Measurements from ENCODE around the gene PRIM2.
"Not testable (repeated sequence)": the region's sequence is repeated elsewhere in the genome, so short reads cannot be mapped to it uniquely, and the experiment has no call there.

PRIM2 gene

DNA sequence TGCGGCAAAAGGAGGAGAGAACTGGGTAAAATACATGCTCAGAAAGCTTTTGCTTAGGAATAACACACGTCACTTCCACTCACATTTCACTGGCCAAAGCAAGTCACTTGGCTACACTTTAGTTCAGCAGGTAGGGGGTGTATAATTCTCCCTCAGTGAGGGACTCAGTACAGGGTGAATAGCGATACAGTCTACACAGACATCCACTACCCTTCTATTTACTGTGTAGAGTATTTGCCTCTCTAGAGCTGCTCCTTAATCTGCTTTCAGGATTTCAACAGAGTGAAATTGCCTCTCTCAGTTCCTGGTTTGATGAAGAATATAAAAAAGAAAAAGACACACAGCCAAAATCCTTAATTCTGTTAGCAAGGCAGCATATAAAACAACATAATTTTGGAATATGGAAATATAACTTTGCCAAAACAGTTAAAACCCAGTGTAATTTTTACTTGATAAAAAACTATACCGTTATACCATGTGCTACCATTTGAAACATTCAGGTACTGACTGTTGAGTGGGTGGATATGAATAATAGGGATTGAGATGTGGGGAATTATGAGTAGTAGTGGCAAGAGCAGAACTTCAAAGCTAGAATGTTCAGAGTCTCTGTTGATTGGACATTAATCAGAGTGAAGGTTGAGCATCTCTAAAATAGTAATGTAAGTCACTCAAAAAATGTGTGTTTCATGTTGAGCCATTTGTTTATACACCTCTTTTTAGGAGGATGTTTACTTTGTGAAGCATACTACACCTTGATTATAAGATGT lies 51.7 kb downstream of the PRIM2 start:
- DNase-seq, result not testable (repeated sequence)

DNA sequence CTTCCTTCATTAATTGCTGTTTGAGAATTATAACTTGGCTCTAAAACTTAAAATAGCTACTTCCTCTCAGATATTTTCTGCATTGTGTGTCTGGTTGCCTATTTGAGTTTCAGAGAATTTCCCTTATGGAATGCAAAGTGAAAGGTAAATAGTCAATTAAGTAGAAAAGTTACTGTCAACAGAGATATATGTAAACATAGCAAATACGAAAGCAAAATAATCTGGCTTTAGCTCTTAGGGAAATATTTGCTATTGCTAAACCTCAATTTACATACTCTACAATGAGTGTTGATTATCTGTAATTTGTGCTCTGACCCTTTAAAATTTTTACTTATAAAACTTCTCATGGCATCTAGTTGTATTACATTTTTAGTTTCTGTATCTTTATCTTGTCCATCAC lies 54.3 kb downstream of the PRIM2 start:
- DNase-seq, result not testable (repeated sequence)

DNA sequence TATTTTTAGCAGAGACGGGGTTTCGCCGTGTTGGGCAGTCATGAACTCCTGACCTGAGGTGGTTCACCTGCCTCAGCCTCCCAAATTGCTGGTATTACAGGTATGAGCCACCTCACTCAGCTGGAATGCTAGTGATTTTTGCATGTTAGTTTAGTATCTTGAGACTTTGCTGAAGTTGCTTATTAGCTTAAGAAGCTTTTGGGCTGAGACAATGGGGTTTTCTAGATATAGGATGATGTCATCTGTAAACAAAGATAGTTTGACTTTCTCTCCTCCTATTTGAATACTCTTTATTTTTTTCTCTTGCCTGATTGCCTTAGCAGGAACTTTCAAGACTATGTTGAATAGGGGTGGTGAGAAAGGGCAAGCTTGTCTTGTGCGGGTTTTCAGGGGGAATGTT lies 57.3 kb downstream of the PRIM2 start:
- DNase-seq, result not testable (repeated sequence)

DNA sequence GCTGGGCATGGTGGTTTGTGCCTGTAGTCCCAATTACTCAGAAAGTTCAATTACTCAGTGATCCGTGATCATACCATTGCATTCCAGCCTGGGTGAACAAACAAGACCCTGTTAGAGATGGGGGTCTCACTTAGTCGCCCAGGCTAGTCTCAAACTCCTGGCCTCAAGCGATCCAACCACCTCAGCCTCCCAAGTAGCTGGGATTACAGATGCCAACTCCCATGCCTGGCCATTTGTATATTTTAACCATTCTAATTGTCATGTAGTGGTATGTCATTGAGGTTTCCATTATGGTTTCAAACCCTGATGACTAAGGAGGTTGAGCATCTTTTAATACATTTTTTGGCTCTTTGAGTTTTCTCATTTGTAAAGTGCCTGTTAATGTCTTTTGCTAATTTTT lies 58.7 kb downstream of the PRIM2 start:
- DNase-seq, result not testable (repeated sequence)

DNA sequence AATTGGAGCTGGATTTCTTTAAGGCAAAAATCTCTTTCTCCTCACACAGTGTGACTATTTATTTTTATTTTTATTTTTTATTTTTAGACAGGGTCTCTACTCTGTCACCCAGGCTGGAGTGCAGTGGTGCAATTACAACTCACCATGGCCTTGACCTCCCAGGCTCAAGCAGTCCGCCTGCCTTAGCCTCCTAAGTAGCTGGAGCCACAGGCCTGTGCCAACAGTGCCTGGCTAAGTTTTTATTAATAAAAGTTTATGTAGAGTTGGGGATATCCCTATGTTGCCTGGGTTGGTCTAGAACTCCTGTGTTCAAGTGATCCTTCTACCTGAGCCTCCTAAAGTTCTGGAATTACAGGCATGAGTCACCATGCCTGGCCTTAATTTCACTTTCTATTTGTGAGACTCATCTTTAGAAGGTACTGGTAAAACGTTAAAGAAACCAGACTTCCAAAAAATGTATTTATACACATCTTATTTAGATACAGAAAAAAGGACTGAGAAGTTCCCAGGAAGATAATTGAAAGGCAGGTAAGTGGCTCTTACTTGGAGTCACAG lies 71.7 kb downstream of the PRIM2 start:
- DNase-seq, result not testable (repeated sequence)

DNA sequence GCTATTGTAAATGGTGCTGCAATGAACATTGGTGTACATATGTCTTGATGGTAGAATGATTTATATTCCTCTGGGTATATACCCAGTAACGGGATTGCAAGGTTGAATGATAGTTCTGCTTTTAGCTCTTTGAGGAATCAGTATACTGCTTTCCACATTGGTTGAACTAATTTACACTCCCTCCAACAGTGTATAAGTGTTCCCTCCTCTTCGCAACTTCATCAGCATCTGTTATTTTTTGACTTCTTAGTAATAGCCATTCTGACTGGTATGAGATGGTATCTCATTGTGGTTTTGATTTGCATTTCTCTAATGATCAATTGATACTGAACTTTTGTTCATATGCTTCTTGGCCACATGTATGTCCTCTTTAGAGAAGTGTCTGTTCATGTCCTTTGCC lies 73.4 kb downstream of the PRIM2 start:
- DNase-seq, result not testable (repeated sequence)

DNA sequence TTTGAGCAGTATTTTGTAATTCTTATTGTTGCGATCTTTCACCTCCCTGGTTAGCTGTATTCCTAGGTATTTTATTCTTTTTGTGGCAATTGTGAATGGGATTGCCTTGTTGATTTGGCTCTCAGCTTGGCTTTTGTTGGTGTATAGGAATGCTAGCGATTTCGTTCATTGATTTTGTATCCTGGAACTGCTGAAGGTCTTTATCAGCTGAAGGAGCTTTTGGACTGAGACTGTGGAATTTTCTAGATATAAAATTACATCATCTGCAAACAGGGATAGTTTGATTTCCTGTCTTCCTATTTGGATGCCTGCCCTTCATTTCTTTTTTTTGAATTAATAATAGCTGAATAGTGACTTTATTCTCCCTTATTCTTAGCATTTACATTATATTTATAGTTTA lies 74.6 kb downstream of the PRIM2 start:
- DNase-seq, result not testable (repeated sequence)

DNA sequence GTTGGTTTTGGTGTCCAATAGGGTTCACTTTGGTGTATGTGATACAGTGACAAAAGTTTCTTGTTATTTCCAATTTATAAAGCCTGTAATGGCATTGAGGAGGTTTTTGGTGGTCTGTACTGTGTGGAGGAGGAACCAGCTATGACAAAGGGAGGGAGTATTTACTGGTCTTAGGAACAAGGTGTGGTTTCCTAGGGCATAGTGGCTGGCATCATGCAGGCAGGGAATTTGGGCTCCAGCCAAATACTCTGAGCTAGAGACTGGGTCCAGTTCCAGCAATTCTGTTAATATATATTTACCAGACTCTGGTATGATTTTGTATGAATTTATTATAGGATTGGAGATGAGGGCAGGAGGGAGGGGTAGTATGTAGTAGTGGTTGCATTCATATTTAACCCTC lies 101.9 kb downstream of the PRIM2 start:
- not testable (repeated sequence) for DNase-seq

DNA sequence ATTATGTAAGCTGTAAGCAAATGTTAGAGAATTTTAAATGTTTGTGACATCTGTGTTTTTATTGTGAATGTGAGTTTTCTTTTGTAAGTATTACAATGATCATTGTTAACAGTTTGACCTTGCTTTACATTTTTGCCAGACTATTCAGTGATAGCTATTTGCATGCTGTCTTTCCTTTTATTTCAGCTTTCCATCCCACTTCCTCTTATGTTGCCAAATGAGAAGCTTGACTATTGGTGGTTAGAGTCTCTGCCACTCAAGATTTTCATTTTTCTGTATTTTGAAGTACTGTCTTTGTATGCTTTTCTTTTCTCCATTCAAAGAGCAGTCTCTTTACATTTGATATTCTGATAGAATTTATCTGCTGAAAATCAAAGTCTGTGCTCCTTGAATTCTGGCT lies 104.1 kb downstream of the PRIM2 start:
- DNase-seq, result no peak

DNA sequence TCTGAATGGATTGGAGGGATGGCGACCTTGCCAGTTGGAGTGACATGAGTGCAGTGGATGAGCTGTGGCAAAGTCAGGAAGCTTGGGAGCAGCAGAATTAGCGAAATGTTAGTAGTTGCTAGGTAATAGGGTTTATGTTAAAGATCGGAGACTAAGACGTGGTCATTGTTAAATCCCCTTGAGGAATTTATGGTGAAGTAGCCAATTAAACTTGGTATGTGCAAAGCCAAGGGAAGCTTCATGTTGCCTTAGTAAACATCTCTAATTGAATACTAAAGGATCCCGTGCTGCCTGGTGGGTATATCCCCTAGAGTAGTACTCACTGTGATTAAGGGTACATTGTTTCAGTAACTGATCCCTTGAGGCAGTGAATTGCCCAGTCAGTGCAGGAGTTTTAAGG lies 106.0 kb downstream of the PRIM2 start:
- DNase-seq, result no peak

DNA sequence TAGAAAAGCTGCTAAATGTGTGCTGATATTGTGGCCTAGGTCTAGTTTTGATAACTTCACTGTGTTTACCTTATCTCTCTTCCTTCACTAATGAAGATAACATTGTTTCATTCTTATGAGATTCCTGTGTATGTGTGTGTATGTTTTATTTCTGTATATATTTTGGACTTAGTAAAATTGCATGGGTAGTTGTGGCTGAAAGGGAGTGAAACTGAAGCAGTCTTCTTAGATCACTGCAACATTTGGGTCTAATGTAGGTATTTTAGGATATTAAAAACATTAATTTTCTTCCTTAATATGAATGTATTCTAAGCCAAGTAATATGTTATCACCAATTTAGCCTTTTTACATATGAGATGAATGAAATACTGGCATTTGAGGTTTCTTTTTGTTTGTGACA lies 114.3 kb downstream of the PRIM2 start:
- not testable (repeated sequence) for DNase-seq

DNA sequence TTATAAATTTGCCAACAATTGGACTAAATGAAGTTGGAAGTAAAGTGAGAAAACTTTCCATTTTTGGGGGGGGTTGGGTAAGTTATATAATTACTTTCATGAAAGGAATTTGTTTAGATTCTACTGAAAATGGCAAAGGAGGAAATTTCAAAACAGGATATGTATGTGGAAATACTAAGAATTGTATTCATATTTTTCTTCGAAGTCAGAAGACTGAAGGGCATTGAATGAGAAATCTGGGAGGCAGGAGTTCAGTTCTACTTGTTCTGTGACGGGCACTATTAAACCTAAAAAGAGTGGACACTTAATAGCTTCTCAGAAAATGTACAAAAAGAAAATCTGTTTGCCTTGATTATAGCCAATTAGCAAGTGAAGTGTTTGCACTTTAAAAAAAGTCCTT lies 114.7 kb downstream of the PRIM2 start:
- no peak for DNase-seq

DNA sequence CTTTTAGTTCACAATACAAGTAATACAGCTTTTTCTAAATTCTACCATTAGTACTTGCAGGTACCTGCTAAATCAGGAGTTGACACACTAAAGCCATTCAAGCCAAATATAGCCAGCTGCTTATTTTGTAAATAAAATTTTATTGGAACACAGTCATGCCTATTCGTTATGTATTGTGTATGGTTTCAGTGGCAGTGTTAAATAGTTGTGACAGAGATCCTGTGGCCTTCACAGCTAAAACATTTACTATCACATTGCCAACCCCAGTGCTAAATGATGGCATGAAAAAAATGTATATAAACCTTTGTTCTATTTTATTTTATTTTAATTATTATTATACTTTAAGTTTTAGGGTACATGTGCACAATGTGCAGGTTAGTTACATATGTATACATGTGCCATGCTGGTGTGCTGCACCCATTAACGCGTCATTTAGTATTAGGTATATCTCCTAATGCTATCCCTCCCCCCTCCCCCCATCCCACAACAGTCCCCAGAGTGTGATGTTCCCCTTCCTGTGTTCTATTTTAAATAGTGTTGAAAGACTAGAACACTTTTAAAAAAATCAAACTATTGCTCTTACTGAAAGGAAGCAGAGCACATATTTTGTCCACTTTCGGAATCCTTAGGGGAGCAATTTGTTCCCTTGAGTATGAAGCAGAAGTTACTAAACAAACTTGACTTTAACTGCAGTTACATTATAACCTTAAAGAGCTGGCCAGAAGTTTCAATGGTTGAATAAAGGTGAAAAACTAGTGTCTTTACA lies 115.7 kb downstream of the PRIM2 start:
- DNase-seq, result no peak

DNA sequence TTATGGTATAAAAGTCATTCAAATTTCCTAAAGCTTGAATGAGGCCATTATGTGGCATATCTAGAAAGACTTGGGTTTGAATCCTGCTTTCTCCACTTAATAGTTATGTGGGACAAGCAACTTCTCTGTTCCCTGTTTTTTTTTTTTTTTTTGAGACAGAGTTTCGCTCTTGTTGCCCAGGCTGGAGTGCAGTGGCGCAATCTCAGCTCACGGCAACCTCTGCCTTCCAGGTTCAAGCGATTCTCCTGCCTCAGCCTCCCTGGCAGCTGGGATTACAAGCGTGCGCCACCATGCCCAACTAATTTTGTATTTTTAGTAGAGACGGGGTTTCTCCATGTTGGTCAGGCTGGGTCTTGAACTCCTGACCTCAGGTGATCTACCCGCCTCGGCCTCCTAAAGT lies 116.4 kb downstream of the PRIM2 start:
- not testable (repeated sequence) for DNase-seq

DNA sequence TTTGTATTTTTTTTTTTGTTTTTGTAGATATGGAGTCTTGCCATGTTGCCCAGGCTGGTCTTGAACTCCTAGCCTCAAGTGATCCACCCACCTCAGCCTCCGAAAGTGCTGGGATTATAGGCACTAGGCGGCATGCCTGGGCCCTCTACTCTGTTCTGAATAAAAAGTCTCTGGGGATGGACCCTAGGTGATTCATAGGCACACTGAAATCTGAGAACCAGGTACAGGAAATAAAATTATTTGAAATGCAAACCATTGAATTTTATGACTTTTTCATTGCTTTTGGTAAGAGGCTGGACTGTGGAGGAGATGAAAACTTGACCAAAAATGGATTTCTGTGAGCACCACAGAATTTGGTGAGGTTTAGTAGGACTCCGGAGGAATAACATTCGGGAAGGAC lies 117.5 kb downstream of the PRIM2 start:
- DNase-seq, result no peak

DNA sequence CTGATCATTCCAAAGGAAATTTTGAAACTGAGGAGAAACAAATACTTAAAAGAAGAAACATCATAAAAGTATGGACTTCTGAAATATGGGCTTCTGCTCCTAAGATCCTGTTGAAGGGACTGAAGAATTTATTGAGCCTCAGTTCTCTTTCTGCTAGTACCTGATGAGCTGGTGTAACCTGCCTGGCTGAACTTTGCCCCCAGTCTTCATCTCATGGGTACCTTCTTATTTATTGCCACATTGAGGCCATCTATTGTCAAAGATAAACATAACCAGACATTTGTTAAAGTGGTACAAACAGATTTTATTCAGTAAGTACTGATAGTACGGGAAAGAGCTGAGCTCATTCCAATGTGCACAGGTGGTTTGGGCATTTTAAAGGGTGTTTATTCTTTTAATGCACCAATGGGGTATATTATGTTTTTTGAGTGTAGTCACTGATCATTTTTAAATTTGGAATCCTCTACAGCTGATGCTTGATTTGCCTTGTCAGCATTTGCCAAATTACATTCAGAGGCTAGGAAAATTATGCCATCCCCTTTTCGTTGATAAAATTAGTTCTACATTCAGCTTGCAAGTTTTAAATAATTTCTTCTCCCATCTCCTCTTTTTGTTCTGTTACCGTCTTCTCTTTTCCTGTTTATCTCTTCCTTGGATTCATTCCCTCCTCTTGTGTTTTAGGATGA lies 118.2 kb downstream of the PRIM2 start:
- DNase-seq, result no peak

DNA sequence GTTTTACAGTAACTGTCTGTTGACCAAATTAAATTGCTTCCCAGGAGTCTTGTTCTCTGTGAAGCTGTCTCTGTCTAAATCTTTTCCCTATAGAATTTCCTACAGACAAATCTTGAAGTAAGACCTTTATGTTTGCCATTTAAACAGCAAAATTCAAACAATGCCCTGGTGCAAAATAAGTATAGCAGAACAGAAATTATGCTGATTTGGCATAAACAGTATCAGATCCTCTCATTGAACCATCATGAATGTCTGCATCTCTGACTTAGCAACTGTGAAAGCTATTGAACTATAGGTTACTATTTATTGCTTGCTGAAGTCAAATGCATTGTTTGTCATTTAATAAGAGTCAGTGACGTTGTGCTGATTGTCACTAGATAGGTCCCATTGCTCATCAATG lies 123.3 kb downstream of the PRIM2 start:
- not testable (repeated sequence) for DNase-seq

DNA sequence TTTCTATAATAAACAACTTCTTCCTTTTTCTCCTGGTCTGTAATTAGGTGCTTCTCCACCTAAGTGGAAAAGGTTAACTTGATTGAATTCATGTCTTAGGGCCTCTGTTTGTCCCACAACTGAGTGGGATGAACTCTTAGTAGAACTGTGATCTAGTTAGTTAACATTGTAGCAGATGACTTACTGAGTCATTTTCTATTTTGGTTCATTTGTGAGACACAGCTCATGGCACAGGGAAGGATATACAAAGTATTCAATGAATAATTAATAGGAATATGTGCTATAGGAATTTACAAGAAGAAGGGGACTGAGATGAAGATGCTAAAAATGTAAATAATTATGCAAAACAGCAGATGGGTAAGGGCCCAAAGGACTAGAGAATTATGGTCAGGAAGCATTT lies 124.7 kb downstream of the PRIM2 start:
- not testable (repeated sequence) for DNase-seq

DNA sequence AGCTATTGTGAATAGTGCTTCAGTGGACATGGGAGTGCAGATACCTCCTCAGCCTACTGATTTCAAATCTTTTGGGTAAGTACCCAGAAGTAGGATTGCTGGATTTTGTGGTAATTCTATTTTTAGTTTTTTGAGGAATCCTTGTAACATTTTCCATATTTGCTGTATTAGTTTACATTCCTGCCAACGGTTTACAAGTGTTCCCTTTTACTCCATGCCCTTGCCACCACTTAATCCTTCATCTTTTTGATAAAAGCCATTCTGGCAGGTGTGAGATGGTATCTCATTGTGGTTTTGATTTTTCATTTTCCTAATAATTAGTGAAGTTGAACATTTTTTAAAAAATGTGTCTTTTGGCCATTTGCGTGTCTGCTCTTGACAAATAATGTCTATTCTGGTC lies 125.8 kb downstream of the PRIM2 start:
- DNase-seq, result not testable (repeated sequence)

DNA sequence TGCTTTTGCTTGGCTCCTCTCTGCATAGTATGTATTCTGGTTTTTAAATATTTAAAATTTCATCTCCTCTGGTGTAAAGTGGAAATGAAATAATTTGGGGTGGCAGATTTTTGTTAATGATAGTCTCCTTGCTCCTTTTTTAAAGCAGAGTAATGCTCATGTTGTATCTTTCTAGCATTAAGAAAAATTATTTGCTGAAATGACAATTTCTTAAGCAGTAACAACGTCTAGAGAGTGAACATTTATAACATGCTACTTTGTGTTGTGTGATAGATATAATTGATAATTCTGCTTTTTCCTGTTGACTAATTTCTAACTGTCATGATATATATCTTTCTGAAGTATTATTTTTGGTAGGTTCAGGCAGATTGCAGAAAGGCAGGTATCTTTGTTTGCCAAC lies 127.4 kb downstream of the PRIM2 start:
- not testable (repeated sequence) for DNase-seq

DNA sequence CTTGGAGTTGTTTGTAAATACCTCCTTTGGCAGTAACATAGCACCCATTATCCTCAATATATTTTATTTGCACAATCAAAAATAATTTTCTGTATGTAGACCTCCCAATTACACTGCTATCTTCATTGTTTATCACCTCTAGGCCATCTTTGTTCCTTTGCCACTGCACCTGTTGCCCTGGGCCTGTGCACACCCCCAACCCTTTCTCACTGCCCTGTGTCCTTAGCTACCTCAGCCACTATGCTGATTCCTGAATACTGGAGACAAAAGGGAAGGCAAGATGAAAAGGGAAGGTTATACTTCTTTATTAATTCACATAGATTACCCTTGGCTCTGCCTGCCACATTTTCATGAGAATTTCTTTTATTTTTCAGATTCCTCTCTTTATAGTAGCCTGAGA lies 127.9 kb downstream of the PRIM2 start:
- not testable (repeated sequence) for DNase-seq

DNA sequence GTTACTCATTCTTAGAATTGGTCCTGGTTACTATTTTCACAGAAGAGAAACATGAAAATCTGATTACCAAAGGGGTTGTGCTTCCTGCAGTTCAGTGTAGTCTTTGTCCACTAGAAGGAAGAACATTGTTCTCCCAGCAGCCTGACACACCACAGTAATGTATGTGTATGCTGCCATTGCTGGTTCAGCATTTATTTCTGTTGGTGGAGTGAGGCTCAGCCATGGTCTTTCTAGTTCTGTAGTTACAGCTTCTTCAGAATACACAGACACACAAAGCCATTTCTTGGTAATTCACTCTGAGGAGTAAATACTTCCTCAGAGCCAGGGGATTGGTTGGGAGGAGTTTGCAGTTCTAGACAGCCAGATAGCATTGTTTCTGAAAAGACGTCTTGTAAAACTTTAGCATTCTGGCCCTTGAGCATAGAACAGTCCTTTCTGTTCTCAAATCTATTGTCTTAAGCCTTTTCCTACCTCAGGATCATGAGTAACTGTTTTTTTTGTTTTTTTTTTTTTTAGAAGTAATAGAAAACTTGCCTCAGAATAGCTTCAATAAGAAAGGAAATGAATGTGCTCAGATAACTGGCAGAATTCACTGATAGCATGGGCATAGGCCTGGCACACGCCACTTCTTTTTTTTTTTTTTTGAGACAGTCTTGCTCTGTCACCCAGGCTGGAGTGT lies 128.5 kb downstream of the PRIM2 start:
- DNase-seq, result not testable (repeated sequence)

All from activated CD8-positive, alpha-beta memory T cell treated with anti-CD3 and anti-CD28 coated beads, Interleukin-2, amount 50 U/mL, for 4 hours (primary cell).